ENCODE measurements around the gene NTN3.

Gene NTN3

DNA sequence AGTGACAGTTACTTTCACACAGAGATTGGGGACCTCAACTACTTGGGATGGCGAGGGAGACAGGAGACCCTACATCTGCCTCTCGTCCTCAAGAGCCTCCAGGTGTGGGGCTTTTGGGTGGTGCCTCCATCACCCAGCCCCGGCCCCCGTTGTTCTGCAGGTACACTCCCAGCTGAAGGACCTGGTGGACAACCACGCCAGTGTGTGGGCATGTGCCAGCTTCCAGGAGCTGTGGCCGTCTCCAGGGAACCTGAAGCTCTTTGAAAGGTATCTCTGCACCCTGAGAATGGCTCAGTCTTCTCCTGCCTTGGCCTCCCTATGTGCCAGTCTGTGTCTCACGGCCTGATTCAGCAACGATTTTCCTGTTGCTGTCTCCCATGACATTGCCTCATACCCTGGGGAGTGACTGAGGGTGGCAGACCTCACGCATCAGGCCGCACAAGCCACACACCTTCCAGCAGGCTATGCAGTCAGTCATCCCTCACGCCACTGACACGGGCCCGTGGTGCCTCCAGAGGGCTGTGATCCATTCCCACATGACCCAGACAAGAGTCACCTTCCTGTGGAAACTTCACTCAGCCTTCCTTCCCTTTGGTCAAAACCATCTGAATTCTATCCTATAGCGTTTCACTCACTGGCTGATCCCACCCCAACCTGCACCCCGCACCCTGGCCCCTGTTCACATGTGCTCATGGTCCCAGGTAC is 38.1 kb upstream of the NTN3 start:
- TF ChIP-seq ZBTB7A (IDR thresholded peaks at IDR 0.05; ENCODE audit: low read depth) (no peak), TAF1 (IDR thresholded peaks at IDR 0.05; ENCODE audit: low read depth) (no peak), MAX (IDR thresholded peaks at IDR 0.05) (no peak), EGR1 (IDR thresholded peaks at IDR 0.05) (no peak), TEAD4 (IDR thresholded peaks at IDR 0.05) (no peak), NFIC (IDR thresholded peaks at IDR 0.05) (no peak), EP300 (IDR thresholded peaks at IDR 0.05; ENCODE audit: borderline replicate concordance) (no peak), CEBPB (IDR thresholded peaks at IDR 0.05) (no peak), USF1 (IDR thresholded peaks at IDR 0.05) (no peak), FOXM1 (IDR thresholded peaks at IDR 0.05; ENCODE audit: borderline replicate concordance, low read depth) (no peak), TCF12 (IDR thresholded peaks at IDR 0.05; ENCODE audit: low read depth) (no peak), RAD21 (IDR thresholded peaks at IDR 0.05; ENCODE audit: low read depth) (no peak), YY1 (IDR thresholded peaks at IDR 0.05; ENCODE audit: low read depth) (no peak), CREB1 (IDR thresholded peaks at IDR 0.05; ENCODE audit: low read depth) (no peak)
- TF ChIP-seq, protein P1, sequence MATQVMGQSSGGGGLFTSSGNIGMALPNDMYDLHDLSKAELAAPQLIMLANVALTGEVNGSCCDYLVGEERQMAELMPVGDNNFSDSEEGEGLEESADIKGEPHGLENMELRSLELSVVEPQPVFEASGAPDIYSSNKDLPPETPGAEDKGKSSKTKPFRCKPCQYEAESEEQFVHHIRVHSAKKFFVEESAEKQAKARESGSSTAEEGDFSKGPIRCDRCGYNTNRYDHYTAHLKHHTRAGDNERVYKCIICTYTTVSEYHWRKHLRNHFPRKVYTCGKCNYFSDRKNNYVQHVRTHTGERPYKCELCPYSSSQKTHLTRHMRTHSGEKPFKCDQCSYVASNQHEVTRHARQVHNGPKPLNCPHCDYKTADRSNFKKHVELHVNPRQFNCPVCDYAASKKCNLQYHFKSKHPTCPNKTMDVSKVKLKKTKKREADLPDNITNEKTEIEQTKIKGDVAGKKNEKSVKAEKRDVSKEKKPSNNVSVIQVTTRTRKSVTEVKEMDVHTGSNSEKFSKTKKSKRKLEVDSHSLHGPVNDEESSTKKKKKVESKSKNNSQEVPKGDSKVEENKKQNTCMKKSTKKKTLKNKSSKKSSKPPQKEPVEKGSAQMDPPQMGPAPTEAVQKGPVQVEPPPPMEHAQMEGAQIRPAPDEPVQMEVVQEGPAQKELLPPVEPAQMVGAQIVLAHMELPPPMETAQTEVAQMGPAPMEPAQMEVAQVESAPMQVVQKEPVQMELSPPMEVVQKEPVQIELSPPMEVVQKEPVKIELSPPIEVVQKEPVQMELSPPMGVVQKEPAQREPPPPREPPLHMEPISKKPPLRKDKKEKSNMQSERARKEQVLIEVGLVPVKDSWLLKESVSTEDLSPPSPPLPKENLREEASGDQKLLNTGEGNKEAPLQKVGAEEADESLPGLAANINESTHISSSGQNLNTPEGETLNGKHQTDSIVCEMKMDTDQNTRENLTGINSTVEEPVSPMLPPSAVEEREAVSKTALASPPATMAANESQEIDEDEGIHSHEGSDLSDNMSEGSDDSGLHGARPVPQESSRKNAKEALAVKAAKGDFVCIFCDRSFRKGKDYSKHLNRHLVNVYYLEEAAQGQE (IDR thresholded peaks at IDR 0.05; ENCODE audit: low read depth) = no peak

DNA sequence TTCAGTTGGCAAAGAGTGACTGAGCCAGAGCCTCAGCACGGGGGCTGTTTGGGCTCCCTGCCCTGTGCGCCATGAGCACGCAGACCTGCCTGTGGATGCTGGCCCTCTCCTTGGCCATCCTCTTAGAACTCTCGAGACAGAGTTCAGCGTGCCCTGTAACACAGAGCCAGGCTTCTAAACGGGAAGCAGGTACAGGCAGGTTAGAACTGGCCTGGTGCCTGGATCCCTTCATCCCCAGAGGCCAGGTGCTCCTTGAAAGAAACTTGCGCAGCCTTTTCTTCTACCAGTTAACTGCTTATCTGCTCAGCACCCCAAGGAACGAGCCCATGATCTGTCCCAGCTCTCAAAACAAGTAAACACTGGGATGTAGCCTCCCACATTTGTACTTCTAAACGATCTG is 35.0 kb upstream of the NTN3 start:
- no peak for TF ChIP-seq CEBPB (IDR thresholded peaks at IDR 0.05)
- no peak for TF ChIP-seq FOXM1 (IDR thresholded peaks at IDR 0.05; ENCODE audit: borderline replicate concordance, low read depth)
- TF ChIP-seq TAF1 (IDR thresholded peaks at IDR 0.05; ENCODE audit: low read depth) = no peak
- TF ChIP-seq EGR1 (IDR thresholded peaks at IDR 0.05) = no peak
- TF ChIP-seq, protein P1 (IDR thresholded peaks at IDR 0.05; ENCODE audit: low read depth) = no peak
- no peak for TF ChIP-seq USF1 (IDR thresholded peaks at IDR 0.05)
- no peak for TF ChIP-seq RAD21 (IDR thresholded peaks at IDR 0.05; ENCODE audit: low read depth)
- no peak for TF ChIP-seq NFIC (IDR thresholded peaks at IDR 0.05)
- no peak for TF ChIP-seq TCF12 (IDR thresholded peaks at IDR 0.05; ENCODE audit: low read depth)
- TF ChIP-seq CREB1 (IDR thresholded peaks at IDR 0.05; ENCODE audit: low read depth) = no peak
- TF ChIP-seq TEAD4 (IDR thresholded peaks at IDR 0.05) = no peak
- TF ChIP-seq YY1 (IDR thresholded peaks at IDR 0.05; ENCODE audit: low read depth) = no peak
- TF ChIP-seq MAX (IDR thresholded peaks at IDR 0.05) = no peak
- TF ChIP-seq ZBTB7A (IDR thresholded peaks at IDR 0.05; ENCODE audit: low read depth) = no peak
- no peak for TF ChIP-seq EP300 (IDR thresholded peaks at IDR 0.05; ENCODE audit: borderline replicate concordance)

GRCh38 chr16:2437032-2437790 is 33.9 kb upstream of the NTN3 start:
- TF ChIP-seq FOXM1 (IDR thresholded peaks at IDR 0.05; ENCODE audit: borderline replicate concordance, low read depth) (no peak), YY1 (IDR thresholded peaks at IDR 0.05; ENCODE audit: low read depth) (no peak), CEBPB (IDR thresholded peaks at IDR 0.05) (no peak), USF1 (IDR thresholded peaks at IDR 0.05) (no peak), MAX (IDR thresholded peaks at IDR 0.05) (no peak), ZBTB7A (IDR thresholded peaks at IDR 0.05; ENCODE audit: low read depth) (no peak), TCF12 (IDR thresholded peaks at IDR 0.05; ENCODE audit: low read depth) (no peak), TEAD4 (IDR thresholded peaks at IDR 0.05) (no peak), EP300 (IDR thresholded peaks at IDR 0.05; ENCODE audit: borderline replicate concordance) (no peak), CREB1 (IDR thresholded peaks at IDR 0.05; ENCODE audit: low read depth) (no peak), TAF1 (IDR thresholded peaks at IDR 0.05; ENCODE audit: low read depth) (no peak), RAD21 (IDR thresholded peaks at IDR 0.05; ENCODE audit: low read depth) (no peak), EGR1 (IDR thresholded peaks at IDR 0.05) (no peak)
- TF ChIP-seq, protein P1 (IDR thresholded peaks at IDR 0.05; ENCODE audit: low read depth) = no peak
